GM23338 (cell line): Measurements from ENCODE around the gene THAP5. TPM values are rescaled to one million over a fixed set of nuclear protein-coding genes. Genes with fewer than 3 reads are reported as not detected.

ENCODE experiments used
- ATAC-seq: fragments of 200-7000 bp; cut with Tn5 transposase; 3 replicates; pipeline ENCODE4 v1.9.1; 2020
- DNase-seq: peaks from one replicate; pipeline ENCODE4 v3.0.0-alpha.2; 2015; ENCODE audit warnings: low spot score
- H2AFZ ChIP-seq: fragments of 200-600 bp; sonication (generic); 2 replicates; pipeline ENCODE4 v1.8.0; 2016; ENCODE audit warnings: antibody characterized with exemption, mild to moderate bottlenecking, moderate library complexity
- H3F3A ChIP-seq: fragments of 200-600 bp; sonication (generic); replicated peaks from 2 replicates; pipeline ENCODE4 v1.8.0; 2017; ENCODE audit warnings: antibody characterized with exemption, mixed run types, low read depth
- H3K27ac ChIP-seq: fragments of 200-600 bp; sonication (generic); 2 replicates; pipeline ENCODE4 v1.6.1; 2016; ENCODE audit warnings: low read depth
- H3K27me3 ChIP-seq: fragments of 200-600 bp; sonication (generic); 2 replicates; pipeline ENCODE4 v1.8.0; 2016; ENCODE audit warnings: mild to moderate bottlenecking, mixed run types, moderate library complexity; ENCODE audit not compliant: insufficient read depth
- H3K36me3 ChIP-seq: fragments of 200-600 bp; sonication (generic); 2 replicates; pipeline ENCODE4 v1.8.0; 2016; ENCODE audit warnings: mild to moderate bottlenecking; ENCODE audit not compliant: insufficient read depth
- H3K4me1 ChIP-seq: fragments of 200-600 bp; sonication (generic); 2 replicates; pipeline ENCODE4 v1.8.0; 2016; ENCODE audit warnings: mild to moderate bottlenecking, moderate library complexity; ENCODE audit not compliant: insufficient read depth
- H3K4me2 ChIP-seq: fragments of 200-600 bp; sonication (generic); 2 replicates; pipeline ENCODE4 v1.7.1; 2017; ENCODE audit warnings: mixed run types
- H3K4me3 ChIP-seq: fragments of 200-600 bp; sonication (generic); 2 replicates; pipeline ENCODE4 v1.6.1; 2016; ENCODE audit warnings: mixed run types
- H3K79me2 ChIP-seq: fragments of 200-600 bp; sonication (generic); replicated peaks from 2 replicates; pipeline ENCODE4 v1.8.0; 2017; ENCODE audit warnings: mild to moderate bottlenecking; ENCODE audit not compliant: insufficient read depth
- H3K9me2 ChIP-seq: fragments of 200-600 bp; sonication (generic); 2 replicates; pipeline ENCODE4 v1.8.0; 2017; ENCODE audit not compliant: insufficient read depth
- H4K20me1 ChIP-seq: fragments of 200-600 bp; sonication (generic); replicated peaks from 2 replicates; pipeline ENCODE4 v1.8.0; 2017; ENCODE audit warnings: mild to moderate bottlenecking; ENCODE audit not compliant: insufficient read depth
- H3K27ac Mint-ChIP-seq: 2 replicates; pipeline ENCODE4 v1.8.0; 2020; ENCODE audit warnings: inconsistent platforms, mild to moderate bottlenecking, moderate library complexity, mixed read lengths
- H3K27me3 Mint-ChIP-seq: 3 replicates; pipeline ENCODE4 v1.8.0; 2022; ENCODE audit warnings: low read depth, mild to moderate bottlenecking, moderate library complexity, mixed read lengths, inconsistent platforms; ENCODE audit not compliant: insufficient read depth, poor library complexity
- H3K36me3 Mint-ChIP-seq: 3 replicates; pipeline ENCODE4 v1.8.0; 2021; ENCODE audit warnings: low read depth, mild to moderate bottlenecking, inconsistent platforms, moderate library complexity, mixed read lengths
- H3K4me1 Mint-ChIP-seq: 3 replicates; pipeline ENCODE4 v1.8.0; 2020; ENCODE audit warnings: mild to moderate bottlenecking, inconsistent platforms, mixed read lengths
- H3K4me3 Mint-ChIP-seq: 3 replicates; pipeline ENCODE4 v1.8.0; 2021; ENCODE audit warnings: moderate library complexity, mild to moderate bottlenecking, inconsistent platforms, mixed read lengths
- H3K9me3 Mint-ChIP-seq: 3 replicates; pipeline ENCODE4 v1.8.0; 2020; ENCODE audit warnings: moderate library complexity, mild to moderate bottlenecking, inconsistent platforms, mixed read lengths
- CREB1 ChIP-seq: fragments of 250-450 bp; sonication (Bioruptor Pico); IDR thresholded peaks from 2 replicates; pipeline ENCODE4 v1.5.0; 2020; ENCODE audit warnings: low read depth, mild to moderate bottlenecking, moderate library complexity
- EZH2 ChIP-seq: fragments of 200-600 bp; sonication (generic); IDR thresholded peaks from one replicate; pipeline ENCODE4 v1.8.0; 2017; ENCODE audit warnings: antibody characterized with exemption, mild to moderate bottlenecking, low read depth; ENCODE audit not compliant: unreplicated experiment
- EZH2phosphoT487 ChIP-seq: fragments of 200-600 bp; sonication (generic); IDR thresholded peaks from one replicate; pipeline ENCODE4 v1.8.1; 2018; ENCODE audit warnings: antibody characterized with exemption; ENCODE audit not compliant: unreplicated experiment
- JUNB ChIP-seq: IDR thresholded peaks from one replicate; pipeline ENCODE4 v1.6.1; 2016; ENCODE audit warnings: antibody characterized with exemption; ENCODE audit not compliant: unreplicated experiment
- NANOG ChIP-seq: IDR thresholded peaks from 2 replicates; pipeline ENCODE4 v1.6.1; 2016; ENCODE audit warnings: antibody characterized with exemption, borderline replicate concordance
- POLR2AphosphoS5 ChIP-seq: IDR thresholded peaks from 2 replicates; pipeline ENCODE4 v1.6.1; 2016; ENCODE audit warnings: antibody characterized with exemption, low read depth
- STAT1 ChIP-seq: IDR thresholded peaks from one replicate; pipeline ENCODE4 v1.6.1; 2016; ENCODE audit warnings: antibody characterized with exemption; ENCODE audit not compliant: unreplicated experiment
- ZNF114 ChIP-seq: fragments of 250-450 bp; sonication (Bioruptor Pico); IDR thresholded peaks from 2 replicates; pipeline ENCODE4 v1.5.0; 2020; ENCODE audit warnings: mild to moderate bottlenecking, moderate library complexity
- ZNF331 ChIP-seq: fragments of 250-450 bp; sonication (Bioruptor Pico); IDR thresholded peaks from 2 replicates; pipeline ENCODE4 v1.5.0; 2020; ENCODE audit warnings: low read depth, mild to moderate bottlenecking, moderate library complexity
- ZNF462 ChIP-seq: fragments of 250-450 bp; sonication (Bioruptor Pico); IDR thresholded peaks from 2 replicates; pipeline ENCODE4 v1.5.0; 2020; ENCODE audit warnings: mild to moderate bottlenecking, moderate library complexity
- polyA plus RNA-seq: library from polyadenylated mRNA; unstranded; fragments of >200 nt; fragmentation: Nextera tagmentation; extraction: Ambion mirVana; gene quantifications from 2 replicates; pipeline ENCODE4 v1.2.1, GENCODE V29; 2016
- total RNA-seq: library from RNA; depleted of rRNA; stranded (reverse); fragments of >200 nt; shearing (Covaris generic); gene quantifications from 2 replicates; pipeline ENCODE4 v1.2.3, GENCODE V29; 2014
- TF ChIP-seq, protein P1 (sequence below): IDR thresholded peaks from one replicate; pipeline ENCODE4 v1.6.1; 2018; ENCODE audit warnings: antibody characterized with exemption; ENCODE audit not compliant: unreplicated experiment
- TF ChIP-seq, protein P2 (sequence below): IDR thresholded peaks from 2 replicates; pipeline ENCODE4 v1.6.1; 2016; ENCODE audit warnings: antibody characterized with exemption
- TF ChIP-seq, protein P3 (sequence below), 2 experiments: fragments of 200-600 bp in 1 of 2; sonication (generic) in 1 of 2; conservative IDR thresholded peaks; 2 replicates each; pipeline versions ENCODE4 v1.5.1 to v1.6.1; 2016 to 2017; ENCODE audit warnings: antibody characterized with exemption in 2 of 2, low read depth in 2 of 2, mild to moderate bottlenecking in 2 of 2, moderate library complexity in 1 of 2

Gene THAP5
- total and polyA plus RNA-seq, 2 experiments from 2014 or later, result 18.2 to 32.3 TPM

- peak overlapping the region; percentile 94 for H3K4me3 Mint-ChIP-seq
- H4K20me1 ChIP-seq, result 0 out of 2 replicates have a peak, but pooled peaks cover 10% of the 10 kb centered on the region
Measured at GRCh38 chr7:108570146-108570755, 745 bp upstream of the THAP5 start.

More at GRCh38 chr7:108570146-108570755, 745 bp upstream of the THAP5 start:
- Histone ChIP-seq H3K27me3 (no peaks in the 10 kb centered on the region), H3K27ac (peak overlapping the region; percentile 90), H2AFZ (0 out of 2 replicates have a peak overlapping the region, but pooled peaks have one; percentile 25), H3K4me1 (peaks cover 20% of the 10 kb centered on the region), H3K4me2 (peak overlapping the region; percentile 80), H3F3A (no peaks in the 10 kb centered on the region), H3K4me3 (peak overlapping the region; percentile 66), H3K36me3 (peaks cover 13% of the 10 kb centered on the region), H3K79me2 (peaks cover 74% of the 10 kb centered on the region), H3K9me2 (no peaks in the 10 kb centered on the region)
- Mint-ChIP-seq H3K27ac (peak overlapping the region; percentile 98), H3K36me3 (peaks cover 27% of the 10 kb centered on the region; the same call in 2 of the 3 replicates), H3K4me1 (peaks cover 19% of the 10 kb centered on the region; the same call in 2 of the 3 replicates), H3K9me3 (no peaks in the 10 kb centered on the region; the same call in 2 of the 3 replicates), H3K27me3 (peaks cover 4% of the 10 kb centered on the region)
- no peak for TF ChIP-seq POLR2AphosphoS5
- TF ChIP-seq EZH2phosphoT487, result no peak
- no peak for TF ChIP-seq ZNF114 (CRISPR knock-in tag)
- TF ChIP-seq ZNF331 (CRISPR knock-in tag), result no peak
- TF ChIP-seq, protein P1, sequence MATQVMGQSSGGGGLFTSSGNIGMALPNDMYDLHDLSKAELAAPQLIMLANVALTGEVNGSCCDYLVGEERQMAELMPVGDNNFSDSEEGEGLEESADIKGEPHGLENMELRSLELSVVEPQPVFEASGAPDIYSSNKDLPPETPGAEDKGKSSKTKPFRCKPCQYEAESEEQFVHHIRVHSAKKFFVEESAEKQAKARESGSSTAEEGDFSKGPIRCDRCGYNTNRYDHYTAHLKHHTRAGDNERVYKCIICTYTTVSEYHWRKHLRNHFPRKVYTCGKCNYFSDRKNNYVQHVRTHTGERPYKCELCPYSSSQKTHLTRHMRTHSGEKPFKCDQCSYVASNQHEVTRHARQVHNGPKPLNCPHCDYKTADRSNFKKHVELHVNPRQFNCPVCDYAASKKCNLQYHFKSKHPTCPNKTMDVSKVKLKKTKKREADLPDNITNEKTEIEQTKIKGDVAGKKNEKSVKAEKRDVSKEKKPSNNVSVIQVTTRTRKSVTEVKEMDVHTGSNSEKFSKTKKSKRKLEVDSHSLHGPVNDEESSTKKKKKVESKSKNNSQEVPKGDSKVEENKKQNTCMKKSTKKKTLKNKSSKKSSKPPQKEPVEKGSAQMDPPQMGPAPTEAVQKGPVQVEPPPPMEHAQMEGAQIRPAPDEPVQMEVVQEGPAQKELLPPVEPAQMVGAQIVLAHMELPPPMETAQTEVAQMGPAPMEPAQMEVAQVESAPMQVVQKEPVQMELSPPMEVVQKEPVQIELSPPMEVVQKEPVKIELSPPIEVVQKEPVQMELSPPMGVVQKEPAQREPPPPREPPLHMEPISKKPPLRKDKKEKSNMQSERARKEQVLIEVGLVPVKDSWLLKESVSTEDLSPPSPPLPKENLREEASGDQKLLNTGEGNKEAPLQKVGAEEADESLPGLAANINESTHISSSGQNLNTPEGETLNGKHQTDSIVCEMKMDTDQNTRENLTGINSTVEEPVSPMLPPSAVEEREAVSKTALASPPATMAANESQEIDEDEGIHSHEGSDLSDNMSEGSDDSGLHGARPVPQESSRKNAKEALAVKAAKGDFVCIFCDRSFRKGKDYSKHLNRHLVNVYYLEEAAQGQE, result no peak
- no peak for TF ChIP-seq STAT1
- no peak for TF ChIP-seq EZH2
- TF ChIP-seq, protein P2, sequence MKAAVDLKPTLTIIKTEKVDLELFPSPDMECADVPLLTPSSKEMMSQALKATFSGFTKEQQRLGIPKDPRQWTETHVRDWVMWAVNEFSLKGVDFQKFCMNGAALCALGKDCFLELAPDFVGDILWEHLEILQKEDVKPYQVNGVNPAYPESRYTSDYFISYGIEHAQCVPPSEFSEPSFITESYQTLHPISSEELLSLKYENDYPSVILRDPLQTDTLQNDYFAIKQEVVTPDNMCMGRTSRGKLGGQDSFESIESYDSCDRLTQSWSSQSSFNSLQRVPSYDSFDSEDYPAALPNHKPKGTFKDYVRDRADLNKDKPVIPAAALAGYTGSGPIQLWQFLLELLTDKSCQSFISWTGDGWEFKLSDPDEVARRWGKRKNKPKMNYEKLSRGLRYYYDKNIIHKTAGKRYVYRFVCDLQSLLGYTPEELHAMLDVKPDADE, result no peak
- no peak for TF ChIP-seq CREB1 (CRISPR knock-in tag)
- TF ChIP-seq ZNF462, result no peak
- no peak for TF ChIP-seq JUNB
- TF ChIP-seq NANOG, result no peak
- TF ChIP-seq, protein P3, sequence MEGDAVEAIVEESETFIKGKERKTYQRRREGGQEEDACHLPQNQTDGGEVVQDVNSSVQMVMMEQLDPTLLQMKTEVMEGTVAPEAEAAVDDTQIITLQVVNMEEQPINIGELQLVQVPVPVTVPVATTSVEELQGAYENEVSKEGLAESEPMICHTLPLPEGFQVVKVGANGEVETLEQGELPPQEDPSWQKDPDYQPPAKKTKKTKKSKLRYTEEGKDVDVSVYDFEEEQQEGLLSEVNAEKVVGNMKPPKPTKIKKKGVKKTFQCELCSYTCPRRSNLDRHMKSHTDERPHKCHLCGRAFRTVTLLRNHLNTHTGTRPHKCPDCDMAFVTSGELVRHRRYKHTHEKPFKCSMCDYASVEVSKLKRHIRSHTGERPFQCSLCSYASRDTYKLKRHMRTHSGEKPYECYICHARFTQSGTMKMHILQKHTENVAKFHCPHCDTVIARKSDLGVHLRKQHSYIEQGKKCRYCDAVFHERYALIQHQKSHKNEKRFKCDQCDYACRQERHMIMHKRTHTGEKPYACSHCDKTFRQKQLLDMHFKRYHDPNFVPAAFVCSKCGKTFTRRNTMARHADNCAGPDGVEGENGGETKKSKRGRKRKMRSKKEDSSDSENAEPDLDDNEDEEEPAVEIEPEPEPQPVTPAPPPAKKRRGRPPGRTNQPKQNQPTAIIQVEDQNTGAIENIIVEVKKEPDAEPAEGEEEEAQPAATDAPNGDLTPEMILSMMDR (conservative IDR thresholded peaks at IDR 0.05; ENCODE audit: low read depth in 2 of 2), result no peak
- ATAC-seq, result peak; percentile 26
- peak; percentile 43 for DNase-seq
